ENCODE results near the gene C1orf226. TPM values are rescaled to one million over a fixed set of nuclear protein-coding genes. Genes with fewer than 3 reads are reported as not detected.

C1orf226 gene
- total and polyA plus RNA-seq, 4 donors = 2.2 to 25.2 (median 10.8) TPM

DNA sequence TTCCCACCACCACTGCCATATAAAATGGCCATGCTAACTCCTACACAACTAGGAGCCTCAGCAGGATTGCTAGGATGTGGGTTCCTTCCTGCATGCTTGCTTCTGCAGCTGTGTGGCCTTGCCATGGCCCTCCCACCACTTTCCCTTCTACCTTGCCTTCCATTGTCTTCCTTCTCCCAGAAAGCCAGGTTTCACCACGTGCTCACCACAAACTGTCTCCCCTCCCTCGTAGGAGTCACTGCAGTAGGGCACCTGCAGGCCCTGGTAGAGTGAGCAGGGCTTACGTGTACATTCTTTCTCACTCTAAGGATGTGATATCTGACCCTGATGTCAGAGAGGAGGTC lies 3.7 kb downstream of the C1orf226 start:
- Histone ChIP-seq H3K36me3 (ENCODE audit: control insufficient read depth in 4 of 4, insufficient read depth in 3 of 4, low read depth in 1 of 4, low read length in 3 of 4) (peaks cover 0 to 13% (median 10%) of the 10 kb centered on the region in 4 donors), H3K9ac (ENCODE audit: low read depth in 1 of 2, low read length in 2 of 2) (no peak overlapping the region), H3K27ac (ENCODE audit: low read depth in 1 of 2, low read length in 2 of 2) (no peak overlapping the region), H3K27me3 (ENCODE audit: control insufficient read depth in 4 of 4, insufficient read depth in 4 of 4, low read length in 3 of 4) (no peaks in the 10 kb centered on the region), H3K4me1 (ENCODE audit: control insufficient read depth in 4 of 4, insufficient read depth in 4 of 4, low read length in 3 of 4) (peaks cover 8 to 25% (median 14%) of the 10 kb centered on the region in 4 donors), H3K9me3 (ENCODE audit: control insufficient read depth in 4 of 4, low read length in 3 of 4) (no peaks in the 10 kb centered on the region), H3K4me3 (ENCODE audit: low read depth in 1 of 3, low read length in 3 of 3) (no peak overlapping the region)
- peak; percentile 19 for DNase-seq (ENCODE audit: low spot score)
- WGBS = 85% methylated on average over 3 of the region's 3 CpGs
- TF ChIP-seq, protein P1, sequence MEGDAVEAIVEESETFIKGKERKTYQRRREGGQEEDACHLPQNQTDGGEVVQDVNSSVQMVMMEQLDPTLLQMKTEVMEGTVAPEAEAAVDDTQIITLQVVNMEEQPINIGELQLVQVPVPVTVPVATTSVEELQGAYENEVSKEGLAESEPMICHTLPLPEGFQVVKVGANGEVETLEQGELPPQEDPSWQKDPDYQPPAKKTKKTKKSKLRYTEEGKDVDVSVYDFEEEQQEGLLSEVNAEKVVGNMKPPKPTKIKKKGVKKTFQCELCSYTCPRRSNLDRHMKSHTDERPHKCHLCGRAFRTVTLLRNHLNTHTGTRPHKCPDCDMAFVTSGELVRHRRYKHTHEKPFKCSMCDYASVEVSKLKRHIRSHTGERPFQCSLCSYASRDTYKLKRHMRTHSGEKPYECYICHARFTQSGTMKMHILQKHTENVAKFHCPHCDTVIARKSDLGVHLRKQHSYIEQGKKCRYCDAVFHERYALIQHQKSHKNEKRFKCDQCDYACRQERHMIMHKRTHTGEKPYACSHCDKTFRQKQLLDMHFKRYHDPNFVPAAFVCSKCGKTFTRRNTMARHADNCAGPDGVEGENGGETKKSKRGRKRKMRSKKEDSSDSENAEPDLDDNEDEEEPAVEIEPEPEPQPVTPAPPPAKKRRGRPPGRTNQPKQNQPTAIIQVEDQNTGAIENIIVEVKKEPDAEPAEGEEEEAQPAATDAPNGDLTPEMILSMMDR (IDR thresholded peaks at IDR 0.05; ENCODE audit: low read depth, low read length, missing input control) = no peak
- TF ChIP-seq HNF4G (IDR thresholded peaks at IDR 0.05) (no peak), GABPA (IDR thresholded peaks at IDR 0.05 in 1 of 2, conservative IDR thresholded peaks at IDR 0.05 in 1 of 2) (no peak), FOXA2 (IDR thresholded peaks at IDR 0.05) (no peak), TAF1 (conservative IDR thresholded peaks at IDR 0.05) (no peak)

DNA sequence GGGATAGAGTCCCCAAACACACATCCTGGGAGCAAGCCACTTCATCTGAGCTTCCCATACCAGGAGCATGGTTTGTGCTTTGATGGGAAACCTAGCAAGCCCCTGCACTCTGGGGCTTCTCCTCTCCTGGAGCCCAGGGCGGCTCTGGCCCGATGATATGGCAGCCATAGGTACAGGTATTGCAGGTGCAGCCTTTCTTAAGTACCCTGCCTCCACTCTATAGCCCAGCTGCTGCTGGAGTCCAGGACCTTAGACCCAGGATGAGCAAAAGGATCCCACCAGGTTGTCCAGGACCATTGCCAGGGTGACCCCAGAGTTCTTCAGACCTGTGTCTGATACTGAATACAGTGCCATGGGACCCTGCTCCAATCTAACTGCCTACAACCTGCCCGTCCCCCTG lies 4.2 kb downstream of the C1orf226 start:
- Histone ChIP-seq H3K4me3 (ENCODE audit: low read depth in 1 of 3, low read length in 3 of 3) (no peak overlapping the region), H3K4me1 (ENCODE audit: control insufficient read depth in 4 of 4, insufficient read depth in 4 of 4, low read length in 3 of 4) (peaks cover 8 to 25% (median 14%) of the 10 kb centered on the region in 4 donors), H3K27me3 (ENCODE audit: control insufficient read depth in 4 of 4, insufficient read depth in 4 of 4, low read length in 3 of 4) (no peaks in the 10 kb centered on the region), H3K36me3 (ENCODE audit: control insufficient read depth in 4 of 4, insufficient read depth in 3 of 4, low read depth in 1 of 4, low read length in 3 of 4) (peaks cover 0 to 13% (median 10%) of the 10 kb centered on the region in 4 donors), H3K27ac (ENCODE audit: low read depth in 1 of 2, low read length in 2 of 2) (no peak overlapping the region), H3K9me3 (ENCODE audit: control insufficient read depth in 4 of 4, low read length in 3 of 4) (no peaks in the 10 kb centered on the region), H3K9ac (ENCODE audit: low read depth in 1 of 2, low read length in 2 of 2) (no peak overlapping the region)
- WGBS = 79% methylated on average over 3 of the region's 3 CpGs
- no peak for TF ChIP-seq EGR1 (IDR thresholded peaks at IDR 0.05; ENCODE audit: low read depth in 2 of 2)
- TF ChIP-seq JUND (IDR thresholded peaks at IDR 0.05) = no peak
- TF ChIP-seq, protein P2, sequence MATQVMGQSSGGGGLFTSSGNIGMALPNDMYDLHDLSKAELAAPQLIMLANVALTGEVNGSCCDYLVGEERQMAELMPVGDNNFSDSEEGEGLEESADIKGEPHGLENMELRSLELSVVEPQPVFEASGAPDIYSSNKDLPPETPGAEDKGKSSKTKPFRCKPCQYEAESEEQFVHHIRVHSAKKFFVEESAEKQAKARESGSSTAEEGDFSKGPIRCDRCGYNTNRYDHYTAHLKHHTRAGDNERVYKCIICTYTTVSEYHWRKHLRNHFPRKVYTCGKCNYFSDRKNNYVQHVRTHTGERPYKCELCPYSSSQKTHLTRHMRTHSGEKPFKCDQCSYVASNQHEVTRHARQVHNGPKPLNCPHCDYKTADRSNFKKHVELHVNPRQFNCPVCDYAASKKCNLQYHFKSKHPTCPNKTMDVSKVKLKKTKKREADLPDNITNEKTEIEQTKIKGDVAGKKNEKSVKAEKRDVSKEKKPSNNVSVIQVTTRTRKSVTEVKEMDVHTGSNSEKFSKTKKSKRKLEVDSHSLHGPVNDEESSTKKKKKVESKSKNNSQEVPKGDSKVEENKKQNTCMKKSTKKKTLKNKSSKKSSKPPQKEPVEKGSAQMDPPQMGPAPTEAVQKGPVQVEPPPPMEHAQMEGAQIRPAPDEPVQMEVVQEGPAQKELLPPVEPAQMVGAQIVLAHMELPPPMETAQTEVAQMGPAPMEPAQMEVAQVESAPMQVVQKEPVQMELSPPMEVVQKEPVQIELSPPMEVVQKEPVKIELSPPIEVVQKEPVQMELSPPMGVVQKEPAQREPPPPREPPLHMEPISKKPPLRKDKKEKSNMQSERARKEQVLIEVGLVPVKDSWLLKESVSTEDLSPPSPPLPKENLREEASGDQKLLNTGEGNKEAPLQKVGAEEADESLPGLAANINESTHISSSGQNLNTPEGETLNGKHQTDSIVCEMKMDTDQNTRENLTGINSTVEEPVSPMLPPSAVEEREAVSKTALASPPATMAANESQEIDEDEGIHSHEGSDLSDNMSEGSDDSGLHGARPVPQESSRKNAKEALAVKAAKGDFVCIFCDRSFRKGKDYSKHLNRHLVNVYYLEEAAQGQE (IDR thresholded peaks at IDR 0.05) = no peak
- TF ChIP-seq FOXA1 (IDR thresholded peaks at IDR 0.05) = no peak
- TF ChIP-seq, protein P3, sequence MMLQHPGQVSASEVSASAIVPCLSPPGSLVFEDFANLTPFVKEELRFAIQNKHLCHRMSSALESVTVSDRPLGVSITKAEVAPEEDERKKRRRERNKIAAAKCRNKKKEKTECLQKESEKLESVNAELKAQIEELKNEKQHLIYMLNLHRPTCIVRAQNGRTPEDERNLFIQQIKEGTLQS (IDR thresholded peaks at IDR 0.05) = no peak
- peak; percentile 23 for DNase-seq (ENCODE audit: low spot score)

DNA sequence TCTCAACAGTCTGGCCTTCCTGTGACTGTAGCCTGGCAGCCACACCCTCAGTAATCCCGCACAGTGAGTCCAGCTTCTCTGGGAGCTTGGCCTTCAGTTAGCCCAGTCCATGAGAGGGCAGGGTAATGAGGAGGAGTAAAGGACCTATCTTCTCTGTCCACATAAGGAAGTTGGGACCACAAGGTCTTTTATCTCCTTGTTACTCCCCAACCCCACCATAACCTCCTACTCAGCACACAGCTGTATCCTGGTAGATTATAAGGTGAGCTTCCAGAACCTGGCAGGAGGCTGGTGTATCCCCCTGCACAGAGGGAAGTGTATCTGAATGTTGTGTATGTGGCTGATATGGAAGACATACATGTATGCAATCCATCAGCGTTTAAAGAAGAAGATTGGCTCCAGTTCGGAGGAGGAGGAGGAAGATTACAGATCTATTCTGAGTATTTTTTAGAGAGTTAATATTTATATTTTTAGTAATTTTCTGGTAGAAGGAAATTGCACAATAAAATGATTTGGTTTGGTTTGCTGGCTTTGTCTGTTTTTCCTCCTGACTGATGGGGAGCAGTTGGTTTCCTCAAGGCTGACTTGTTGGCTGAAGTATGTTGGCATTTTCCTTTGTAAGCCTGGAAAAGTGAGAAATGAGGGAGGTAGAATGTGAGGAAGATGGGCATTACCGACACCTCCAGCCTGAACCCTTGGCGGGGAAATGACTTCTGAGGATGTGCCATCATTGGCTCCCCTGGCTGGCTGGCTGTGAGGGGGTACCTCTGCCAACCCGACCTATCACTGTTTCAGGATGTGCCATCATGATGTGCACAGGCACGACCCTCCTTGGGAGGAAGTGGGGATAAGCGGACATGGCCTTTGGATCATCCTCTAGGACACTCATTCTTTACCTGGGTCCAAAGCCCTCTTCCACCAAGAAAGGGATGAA lies 5.0 kb downstream of the C1orf226 start:
- Histone ChIP-seq H3K4me3 (ENCODE audit: low read depth in 1 of 3, low read length in 3 of 3) (no peak overlapping the region), H3K9ac (ENCODE audit: low read depth in 1 of 2, low read length in 2 of 2) (no peak overlapping the region), H3K36me3 (ENCODE audit: control insufficient read depth in 4 of 4, insufficient read depth in 3 of 4, low read depth in 1 of 4, low read length in 3 of 4) (peaks cover 0 to 13% (median 10%) of the 10 kb centered on the region in 4 donors), H3K9me3 (ENCODE audit: control insufficient read depth in 4 of 4, low read length in 3 of 4) (no peaks in the 10 kb centered on the region), H3K27ac (ENCODE audit: low read depth in 1 of 2, low read length in 2 of 2) (no peak overlapping the region), H3K27me3 (ENCODE audit: control insufficient read depth in 4 of 4, insufficient read depth in 4 of 4, low read length in 3 of 4) (no peaks in the 10 kb centered on the region), H3K4me1 (ENCODE audit: control insufficient read depth in 4 of 4, insufficient read depth in 4 of 4, low read length in 3 of 4) (peaks cover 8 to 27% (median 14%) of the 10 kb centered on the region in 4 donors)
- DNase-seq (ENCODE audit: low spot score) = peak; percentile 9
- 83% methylated on average over 8 of the region's 8 CpGs for WGBS
- TF ChIP-seq, protein P2 (IDR thresholded peaks at IDR 0.05) = no peak
- TF ChIP-seq FOXA2 (IDR thresholded peaks at IDR 0.05) (no peak), NR2F2 (IDR thresholded peaks at IDR 0.05) (no peak), TAF1 (conservative IDR thresholded peaks at IDR 0.05) (no peak), SP1 (IDR thresholded peaks at IDR 0.05) (no peak), EGR1 (IDR thresholded peaks at IDR 0.05; ENCODE audit: low read depth in 2 of 2) (no peak), YY1 (IDR thresholded peaks at IDR 0.05) (no peak), FOXA1 (IDR thresholded peaks at IDR 0.05) (no peak)
- TF ChIP-seq, protein P4, sequence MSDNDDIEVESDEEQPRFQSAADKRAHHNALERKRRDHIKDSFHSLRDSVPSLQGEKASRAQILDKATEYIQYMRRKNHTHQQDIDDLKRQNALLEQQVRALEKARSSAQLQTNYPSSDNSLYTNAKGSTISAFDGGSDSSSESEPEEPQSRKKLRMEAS (IDR thresholded peaks at IDR 0.05) = no peak
- TF ChIP-seq, protein P3 (IDR thresholded peaks at IDR 0.05) = no peak

All from liver (tissue), 9 donors.